Motor neuron (in vitro differentiated cells): ENCODE data around the gene XPNPEP2. TPM values are rescaled to one million over a fixed set of nuclear protein-coding genes. Genes with fewer than 3 reads are reported as not detected.

Experiments used
- ATAC-seq, 8 experiments: fragments of 200-7000 bp; cut with Tn5 transposase; replicated peaks in 6 of 8; 2 replicates each; pipeline ENCODE4 v1.8.0; 2021; ENCODE audit warnings: mild to moderate bottlenecking in 8 of 8, moderate library complexity in 8 of 8
- H3K27ac ChIP-seq, 2 donors: fragments of 250-450 bp; sonication (Bioruptor Pico); 2 replicates each; pipeline ENCODE4 v1.9.0; 2021; ENCODE audit warnings: antibody characterized with exemption in 2 of 2, mild to moderate bottlenecking in 2 of 2, moderate library complexity in 1 of 2
- H3K4me1 ChIP-seq, 2 donors: fragments of 250-450 bp; sonication (Bioruptor Pico); replicated peaks in 1 of 2; 2 replicates each; pipeline ENCODE4 v1.6.1; 2021; ENCODE audit warnings: antibody characterized with exemption in 2 of 2, mild to moderate bottlenecking in 2 of 2, moderate library complexity in 1 of 2
- H3K4me3 ChIP-seq, 5 donors: fragments of 250-450 bp; sonication (Bioruptor Pico); 2 replicates each; pipeline ENCODE4 v1.9.0; 2021; ENCODE audit warnings: antibody characterized with exemption in 5 of 5, mild to moderate bottlenecking in 5 of 5, moderate library complexity in 4 of 5
- WGBS, 10 experiments: fragments of 450-650 bp; shearing (Covaris generic); methylation state at CpG; one replicate each; pipeline ENCODE4 v1.0.0; 2022; 5-methylcytosine and 5-hydroxymethylcytosine counted together
- in situ Hi-C, 9 experiments: fragments of 400-800 bp; cut with MboI; loops; one replicate each; pipeline ENCODE4 v1.15.0; 2021; ENCODE audit warnings: low sequenced_read_pairs in 9 of 9, low pct_unique_long_range_greater_than_20kb in 2 of 9; ENCODE audit not compliant: unreplicated experiment in 9 of 9
- total RNA-seq, 8 experiments: library from RNA; unstranded; fragments of 300-600 nt; gene quantifications; 2 replicates each; pipeline versions ENCODE4 v1.2.3 to v1.2.4, GENCODE V29; 2022

XPNPEP2 gene
- total RNA-seq, 8 experiments from 2014 or later, result 0.08 to 48.9 (median 0.71) TPM; not detected in 3

DNA sequence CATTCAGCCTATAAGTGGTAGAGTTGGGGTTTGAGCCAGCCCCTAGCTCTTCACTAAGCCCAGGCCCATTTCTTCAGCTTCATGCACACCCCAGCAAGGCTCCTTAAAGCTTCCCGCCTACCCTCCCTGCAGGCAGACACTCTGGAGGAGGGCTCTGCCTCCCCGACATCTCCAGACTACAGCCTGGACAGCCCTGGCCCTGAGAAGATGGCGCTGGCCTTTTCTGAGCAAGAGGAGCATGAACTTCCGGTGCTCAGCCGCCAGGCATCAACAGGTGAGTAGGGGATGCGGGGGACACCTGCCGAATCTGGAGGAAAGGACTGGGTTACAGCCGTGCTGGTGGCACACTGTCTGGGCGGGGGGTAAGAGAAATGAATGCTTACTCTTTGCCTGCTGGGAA lies 52.0 kb downstream of the XPNPEP2 start:
- in situ Hi-C loops, result no loop called here
- no peak for ATAC-seq
- 83% methylated on average over 1 of the region's 9 CpGs; no CpG with 5 or more reads in 9 of the 10 experiments for WGBS, 10 experiments

DNA sequence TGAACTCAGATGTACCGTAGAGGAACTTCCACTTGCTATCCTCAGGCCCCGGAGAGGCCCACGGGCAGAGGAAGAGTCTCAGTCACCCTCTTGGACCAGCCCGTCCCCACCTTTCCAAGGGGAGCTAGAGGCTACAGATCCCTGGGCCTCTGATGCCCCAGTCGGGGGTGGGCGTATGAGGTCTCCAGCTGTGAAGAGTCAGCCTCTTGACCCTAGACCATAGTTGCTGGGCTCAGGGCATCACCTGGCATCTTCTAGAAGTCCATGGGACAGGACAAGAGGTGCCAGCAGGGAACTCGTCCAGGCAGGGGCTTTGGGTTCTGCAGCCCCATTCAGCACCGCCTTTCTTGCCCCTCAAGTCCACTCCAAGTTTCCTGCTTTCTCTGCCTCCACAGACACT lies 52.6 kb downstream of the XPNPEP2 start:
- WGBS, 10 experiments, result 50% methylated on average over 2 of the region's 8 CpGs; no CpG with 5 or more reads in 9 of the 10 experiments
- ATAC-seq, result no peak
- Histone ChIP-seq H3K4me1 (no peaks in the 10 kb centered on the region), H3K4me3 (no peak overlapping the region), H3K27ac (no peak overlapping the region)
- in situ Hi-C loops, result no loop called here

More for the DNA sequence above, 52.0 kb downstream of the XPNPEP2 start:
- H3K4me3 ChIP-seq, result no peak overlapping the region
- H3K4me1 ChIP-seq, result no peaks in the 10 kb centered on the region
- H3K27ac ChIP-seq, result no peak overlapping the region

DNA sequence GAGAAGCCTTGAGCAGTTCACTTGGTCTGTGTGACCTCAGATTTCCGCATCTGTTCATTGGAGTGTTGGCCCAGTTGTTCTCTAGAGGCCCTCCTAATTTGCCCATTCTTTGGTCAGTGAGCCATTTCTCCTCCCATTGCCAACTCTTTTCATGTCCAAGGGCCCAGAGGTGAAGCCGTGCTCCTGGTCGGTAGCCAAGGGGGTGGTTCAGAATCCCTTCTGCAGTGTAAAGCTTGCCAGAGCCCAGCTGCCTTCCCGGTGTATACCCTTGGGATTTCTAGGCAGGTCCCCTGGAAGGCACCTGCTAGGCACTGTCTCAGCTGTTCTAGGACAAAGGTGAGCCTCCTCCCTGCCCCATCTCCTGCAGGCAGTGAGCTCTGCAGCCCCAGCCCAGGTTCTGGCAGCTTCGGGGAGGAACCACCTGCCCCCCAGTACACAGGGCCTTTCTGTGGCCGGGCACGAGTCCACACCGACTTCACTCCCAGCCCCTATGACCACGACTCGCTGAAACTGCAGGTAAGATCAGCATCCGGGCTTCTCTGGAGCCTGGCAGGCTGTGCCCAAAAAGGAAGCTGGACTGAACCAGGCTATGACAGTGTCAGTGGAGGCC lies 53.3 kb downstream of the XPNPEP2 start:
- no peak for ATAC-seq
- Histone ChIP-seq H3K4me3 (no peak overlapping the region), H3K27ac (no peak overlapping the region), H3K4me1 (no peaks in the 10 kb centered on the region)
- WGBS, 10 experiments, result 20% methylated on average over 1 of the region's 11 CpGs; no CpG with 5 or more reads in 9 of the 10 experiments
- in situ Hi-C loops, result no loop called here

DNA sequence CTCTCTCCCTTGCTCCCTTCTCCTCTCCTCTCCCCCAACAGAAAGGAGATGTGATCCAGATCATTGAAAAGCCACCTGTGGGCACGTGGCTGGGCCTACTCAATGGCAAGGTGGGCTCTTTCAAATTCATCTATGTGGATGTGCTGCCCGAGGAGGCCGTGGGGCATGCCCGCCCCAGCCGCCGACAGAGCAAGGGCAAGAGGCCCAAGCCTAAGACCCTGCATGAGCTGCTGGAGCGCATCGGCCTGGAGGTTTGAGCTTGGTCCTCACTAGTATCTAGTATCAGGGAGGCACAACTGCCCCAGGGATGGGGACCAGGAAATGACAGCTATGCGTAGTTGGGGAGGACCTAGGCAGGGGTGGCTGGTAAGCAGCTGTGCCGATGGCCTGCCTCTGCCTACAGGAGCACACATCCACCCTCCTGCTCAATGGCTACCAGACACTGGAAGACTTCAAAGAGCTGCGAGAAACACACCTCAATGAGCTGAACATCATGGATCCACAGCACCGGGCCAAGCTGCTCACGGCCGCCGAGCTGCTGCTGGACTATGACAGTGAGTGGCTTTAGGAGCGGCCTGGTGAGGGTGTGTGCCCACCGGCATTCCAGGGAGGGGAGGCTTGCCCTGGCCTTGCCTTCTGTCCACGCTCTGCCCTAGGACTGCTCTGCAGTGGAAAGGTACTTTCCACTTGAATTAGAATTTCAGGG lies 54.0 kb downstream of the XPNPEP2 start:
- no peak for ATAC-seq
- in situ Hi-C loops, result no loop called here
- Histone ChIP-seq H3K27ac (no peak overlapping the region), H3K4me1 (no peaks in the 10 kb centered on the region), H3K4me3 (no peak overlapping the region)
- WGBS, 10 experiments, result 53 to 60% methylated on average over 1 to 2 of the region's 18 CpGs; no CpG with 5 or more reads in 8 of the 10 experiments

DNA sequence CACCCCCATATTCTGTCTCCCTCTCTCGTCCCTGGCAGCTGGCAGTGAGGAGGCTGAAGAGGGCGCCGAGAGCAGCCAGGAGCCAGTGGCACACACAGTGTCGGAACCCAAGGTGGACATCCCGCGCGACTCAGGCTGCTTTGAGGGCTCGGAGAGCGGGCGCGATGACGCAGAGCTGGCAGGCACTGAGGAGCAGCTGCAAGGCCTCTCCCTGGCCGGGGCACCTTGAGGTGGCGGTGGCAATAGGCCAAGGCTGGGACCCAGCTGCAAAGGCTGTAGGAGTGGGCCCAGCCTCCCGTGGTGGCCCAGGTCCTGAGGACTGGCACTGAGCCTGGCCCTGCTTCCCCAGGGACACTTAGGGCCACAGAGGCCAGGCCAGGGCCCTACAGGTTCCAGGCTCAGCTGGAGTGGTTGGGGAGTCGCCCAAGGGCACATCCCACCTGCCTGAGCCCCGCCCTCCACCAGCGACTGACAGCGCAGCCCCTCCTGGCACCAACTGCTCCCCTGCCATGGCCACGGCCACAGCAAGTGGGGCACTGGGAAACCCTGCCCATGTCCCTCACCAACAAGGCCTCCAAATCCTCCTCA lies 54.9 kb downstream of the XPNPEP2 start:
- no peaks in the 10 kb centered on the region for H3K4me1 ChIP-seq
- WGBS, 10 experiments, result 71% methylated on average over 3 of the region's 20 CpGs; no CpG with 5 or more reads in 9 of the 10 experiments
- no peak overlapping the region for H3K27ac ChIP-seq
- in situ Hi-C loops, result no loop called here
- H3K4me3 ChIP-seq, result no peak overlapping the region
- no peak for ATAC-seq

DNA sequence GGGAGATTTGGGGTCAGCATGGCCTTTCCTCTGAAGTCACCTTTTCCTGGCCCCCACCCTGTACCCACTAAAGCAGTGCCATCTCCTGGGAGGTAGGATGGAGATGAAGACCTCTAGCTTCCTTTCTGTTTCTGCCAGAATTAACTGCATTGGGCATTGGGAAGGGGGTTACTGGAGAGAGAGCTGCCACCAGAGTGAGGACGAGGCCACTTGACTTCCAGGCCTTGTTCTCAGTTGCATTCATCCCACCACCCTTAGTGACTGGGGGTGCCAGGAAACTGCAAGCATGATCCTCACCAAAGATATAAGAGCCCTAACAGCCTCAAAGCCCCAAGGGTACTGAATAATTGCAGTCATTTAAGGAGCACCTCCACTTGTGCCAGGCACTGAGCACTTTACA lies 56.8 kb downstream of the XPNPEP2 start:
- no peak for ATAC-seq
- Histone ChIP-seq H3K4me3 (no peak overlapping the region), H3K4me1 (no peaks in the 10 kb centered on the region), H3K27ac (no peak overlapping the region)
- in situ Hi-C loops, result no loop called here
- 44% methylated on average over 1 of the region's 1 CpG; no CpG with 5 or more reads in 9 of the 10 experiments for WGBS, 10 experiments

DNA sequence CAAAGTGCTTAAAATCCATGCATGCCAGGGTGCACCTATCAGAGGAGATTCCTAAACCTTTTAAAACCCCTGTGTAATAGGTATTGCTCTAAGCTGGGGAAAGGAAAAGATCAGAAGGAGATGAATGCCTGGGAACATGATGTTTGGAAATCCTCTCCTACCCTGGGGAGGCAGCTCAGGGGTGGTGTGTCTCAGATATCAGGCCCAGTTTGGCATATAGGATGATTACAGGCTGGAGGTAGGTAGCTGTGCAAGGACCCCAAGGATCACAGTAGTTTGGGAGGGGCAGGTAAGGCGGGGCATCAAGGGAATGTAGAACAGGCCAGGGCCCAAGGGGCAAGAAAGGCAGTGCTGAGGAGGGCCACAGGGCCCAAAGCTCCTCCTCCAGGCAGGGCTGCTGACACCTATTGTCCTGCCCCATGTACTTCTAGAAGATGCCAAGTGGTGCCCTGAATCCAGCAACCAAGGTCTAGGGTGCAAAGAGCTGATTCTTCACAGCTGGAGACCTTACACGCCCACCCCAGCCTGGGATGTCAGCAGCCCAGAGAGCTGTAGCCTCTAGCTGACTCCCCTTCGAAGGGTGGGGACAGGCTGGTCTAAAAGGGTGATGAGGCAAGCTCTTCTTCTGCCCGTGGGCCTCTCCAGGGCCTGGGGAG lies 58.6 kb downstream of the XPNPEP2 start:
- ATAC-seq, result no peak
- Histone ChIP-seq H3K4me3 (no peak overlapping the region), H3K4me1 (no peaks in the 10 kb centered on the region), H3K27ac (no peak overlapping the region)
- in situ Hi-C loops, result no loop called here
- 40% methylated on average over 1 of the region's 4 CpGs; no CpG with 5 or more reads in 9 of the 10 experiments for WGBS, 10 experiments

DNA sequence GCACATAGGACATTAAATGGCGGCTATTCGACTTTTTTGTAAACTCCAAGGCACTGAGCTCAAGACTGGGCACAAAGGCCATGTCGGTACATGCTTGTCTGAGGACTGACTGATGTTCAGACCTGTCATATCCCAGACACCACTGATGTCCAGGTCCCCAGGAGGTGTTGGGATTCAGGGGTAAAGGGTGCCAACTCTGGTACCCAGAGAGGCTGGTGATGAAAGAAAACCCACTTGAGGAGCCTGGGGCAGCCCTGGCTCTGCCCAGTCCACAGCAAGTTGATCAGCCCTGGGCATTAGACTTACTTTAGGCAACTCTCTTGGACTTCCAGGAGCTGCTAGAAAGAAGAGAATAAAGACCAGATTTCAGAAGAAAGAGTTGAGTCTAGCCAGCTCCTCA lies 59.7 kb downstream of the XPNPEP2 start:
- WGBS, 10 experiments, result 90 to 100% methylated on average over 1 to 2 of the region's 3 CpGs; no CpG with 5 or more reads in 8 of the 10 experiments
- no peak overlapping the region for H3K4me3 ChIP-seq
- H3K27ac ChIP-seq, result no peak overlapping the region
- peaks cover 7 to 8% of the 10 kb centered on the region in 2 donors for H3K4me1 ChIP-seq
- in situ Hi-C loops, result no loop called here
- ATAC-seq, result no peak

DNA sequence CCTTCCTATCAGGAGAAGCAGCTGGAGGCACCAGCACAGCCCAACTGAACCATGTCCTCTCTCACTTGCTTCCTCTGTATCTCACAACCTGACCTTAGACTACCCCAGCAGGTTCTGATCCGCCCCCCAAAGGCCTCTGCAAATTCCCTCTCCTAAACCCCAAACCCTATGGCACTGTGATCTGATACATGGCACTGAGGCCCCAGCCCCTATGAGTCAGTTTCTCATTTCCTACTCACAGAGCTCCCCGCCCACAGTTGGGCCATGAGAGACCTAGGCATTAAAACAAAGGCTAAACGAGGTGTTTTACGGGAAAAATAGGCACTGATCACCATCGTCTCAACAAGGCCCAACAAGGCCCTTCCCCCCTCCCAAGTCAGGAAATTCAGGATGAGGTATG lies 60.1 kb downstream of the XPNPEP2 start:
- 35 to 80% methylated on average over 2 to 3 of the region's 5 CpGs; no CpG with 5 or more reads in 8 of the 10 experiments for WGBS, 10 experiments
- H3K27ac ChIP-seq, result no peak overlapping the region
- no peak overlapping the region for H3K4me3 ChIP-seq
- ATAC-seq, result peak in 1 of 8 experiments; percentile 63
- in situ Hi-C loops, result no loop called here
- H3K4me1 ChIP-seq, result peaks cover 7 to 8% of the 10 kb centered on the region in 2 donors

DNA sequence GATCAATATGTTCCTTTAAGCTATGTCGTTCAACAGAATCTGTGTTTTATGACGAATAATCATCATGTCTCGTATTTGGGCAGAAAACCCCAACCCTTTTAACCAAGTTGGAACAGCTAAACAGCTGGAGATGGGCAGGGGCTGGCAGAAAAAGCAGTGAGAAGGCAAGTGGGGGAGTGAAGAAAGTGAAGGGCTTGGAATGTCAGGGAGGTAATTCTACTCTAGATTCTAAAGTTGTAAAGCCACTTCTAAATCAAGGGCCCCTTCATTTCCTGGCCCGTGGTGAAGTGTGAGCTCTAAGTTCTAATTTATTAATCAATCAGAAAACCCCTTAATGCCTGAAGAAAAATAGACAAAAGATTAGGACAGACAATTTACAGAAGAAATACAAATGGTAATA lies 61.4 kb downstream of the XPNPEP2 start:
- ATAC-seq, result no peak
- in situ Hi-C loops, result no loop called here
- no peak overlapping the region for H3K27ac ChIP-seq
- no peak overlapping the region for H3K4me3 ChIP-seq
- WGBS, 10 experiments, result 0 to 54% (median 45%) methylated on average over 1 to 4 of the region's 4 CpGs; no CpG with 5 or more reads in 7 of the 10 experiments
- H3K4me1 ChIP-seq, result peaks cover 7 to 8% of the 10 kb centered on the region in 2 donors

DNA sequence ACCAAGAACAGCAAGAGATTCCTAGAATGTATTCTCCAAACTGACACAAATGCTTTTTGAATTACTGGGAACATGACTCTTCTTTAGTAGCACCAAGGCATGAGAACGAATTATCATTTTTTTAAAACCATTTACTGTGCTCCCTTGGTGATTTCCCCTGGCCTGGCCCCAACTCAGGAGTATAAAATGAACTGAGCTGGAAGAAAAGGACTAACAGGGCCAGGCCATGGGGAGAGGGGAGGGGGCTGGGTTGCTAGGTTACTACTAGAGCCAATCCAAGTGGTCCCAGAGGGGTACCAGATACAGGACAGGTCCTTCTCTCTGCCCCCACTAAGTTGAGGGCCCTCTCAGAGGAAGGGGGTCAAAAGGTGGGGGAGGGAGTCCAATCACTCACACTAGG lies 64.1 kb downstream of the XPNPEP2 start:
- peaks cover 7 to 8% of the 10 kb centered on the region in 2 donors for H3K4me1 ChIP-seq
- 0 to 33% (median 7%) methylated on average over 1 of the region's 1 CpG; no CpG with 5 or more reads in 6 of the 10 experiments for WGBS, 10 experiments
- ATAC-seq, result peak in 5 of 8 experiments; percentile 75 to 90 (median 78)
- in situ Hi-C loops, result no loop called here
- no peak overlapping the region for H3K27ac ChIP-seq
- no peak overlapping the region for H3K4me3 ChIP-seq

DNA sequence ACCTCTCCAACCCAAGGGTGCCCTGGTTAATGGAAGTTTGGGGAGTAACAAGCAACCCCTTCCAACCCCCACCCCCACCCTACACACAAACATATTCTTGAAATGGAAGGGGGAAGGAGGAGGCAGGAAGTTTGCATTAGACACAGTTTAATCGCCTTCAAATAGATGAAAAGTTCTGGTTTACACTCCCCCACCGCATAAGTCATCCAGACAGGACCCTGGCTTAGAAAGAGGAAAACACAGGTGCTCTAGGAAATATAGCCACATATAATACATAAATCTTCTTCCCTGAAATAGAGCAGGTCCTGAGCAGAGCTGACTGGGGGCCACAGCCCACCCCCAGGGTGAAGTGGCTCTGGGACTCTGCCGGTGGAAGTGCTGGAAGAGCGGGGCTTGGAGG lies 66.0 kb downstream of the XPNPEP2 start:
- Histone ChIP-seq H3K4me3 (no peak overlapping the region), H3K27ac (no peak overlapping the region), H3K4me1 (peaks cover 7 to 8% of the 10 kb centered on the region in 2 donors)
- in situ Hi-C loops, result no loop called here
- 70% methylated on average over 2 of the region's 4 CpGs; no CpG with 5 or more reads in 9 of the 10 experiments for WGBS, 10 experiments
- ATAC-seq, result no peak
